NAMALWA (cell line): ENCODE results near the gene KIF3B.
"Not testable (repeated sequence)": the region's sequence is repeated elsewhere in the genome, so short reads cannot be mapped to it uniquely, and the experiment has no call there.

ENCODE experiments used
- DNase-seq: peaks from one replicate; pipeline ENCODE4 v3.0.0-alpha.2; 2015; ENCODE audit warnings: low spot score

Gene KIF3B

DNA sequence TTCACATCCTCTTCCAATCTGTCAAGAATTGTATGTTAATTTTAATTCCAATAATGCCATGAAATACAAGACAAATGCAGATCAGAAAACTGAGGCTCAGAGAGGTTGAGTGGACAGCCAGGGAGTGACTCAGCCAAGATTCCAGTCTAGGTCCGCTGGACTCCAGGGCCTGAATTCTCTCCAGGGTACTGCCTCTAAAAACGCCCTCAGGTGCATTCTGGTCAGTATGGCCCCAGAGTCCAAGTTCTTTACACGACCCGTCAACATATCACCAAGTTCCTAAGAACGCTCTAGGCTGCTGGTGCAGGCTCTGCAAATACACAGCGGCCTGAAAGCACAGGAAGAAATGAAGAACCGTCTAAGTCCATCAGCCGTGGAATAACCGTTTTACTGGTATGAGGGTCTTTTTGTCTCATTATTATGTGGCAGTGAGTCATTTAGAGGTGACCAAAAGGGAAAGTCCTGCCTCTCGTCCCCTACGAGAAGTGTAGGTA lies 80.0 kb downstream of the KIF3B start:
- DNase-seq, result no peak

- peak; percentile 98 for DNase-seq
Observed at GRCh38 chr20:32357869-32358631, 80.6 kb downstream of the KIF3B start, which contains the start of gene ASXL1. Gene ASXL1, plus strand, starts transcription at chr20:32358331. Its CDS starts 445 bp downstream, at chr20:32358776.

DNA sequence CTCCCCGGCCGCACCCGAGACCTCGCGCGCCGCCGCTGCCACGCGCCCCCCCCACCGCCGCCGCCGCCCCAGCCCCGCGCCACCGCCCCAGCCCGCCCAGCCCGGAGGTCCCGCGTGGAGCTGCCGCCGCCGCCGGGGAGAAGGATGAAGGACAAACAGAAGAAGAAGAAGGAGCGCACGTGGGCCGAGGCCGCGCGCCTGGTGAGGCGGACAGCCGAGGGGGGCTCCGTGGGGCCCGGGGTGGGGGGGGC lies 81.1 kb downstream of the KIF3B start:
- DNase-seq, result no peak

DNA sequence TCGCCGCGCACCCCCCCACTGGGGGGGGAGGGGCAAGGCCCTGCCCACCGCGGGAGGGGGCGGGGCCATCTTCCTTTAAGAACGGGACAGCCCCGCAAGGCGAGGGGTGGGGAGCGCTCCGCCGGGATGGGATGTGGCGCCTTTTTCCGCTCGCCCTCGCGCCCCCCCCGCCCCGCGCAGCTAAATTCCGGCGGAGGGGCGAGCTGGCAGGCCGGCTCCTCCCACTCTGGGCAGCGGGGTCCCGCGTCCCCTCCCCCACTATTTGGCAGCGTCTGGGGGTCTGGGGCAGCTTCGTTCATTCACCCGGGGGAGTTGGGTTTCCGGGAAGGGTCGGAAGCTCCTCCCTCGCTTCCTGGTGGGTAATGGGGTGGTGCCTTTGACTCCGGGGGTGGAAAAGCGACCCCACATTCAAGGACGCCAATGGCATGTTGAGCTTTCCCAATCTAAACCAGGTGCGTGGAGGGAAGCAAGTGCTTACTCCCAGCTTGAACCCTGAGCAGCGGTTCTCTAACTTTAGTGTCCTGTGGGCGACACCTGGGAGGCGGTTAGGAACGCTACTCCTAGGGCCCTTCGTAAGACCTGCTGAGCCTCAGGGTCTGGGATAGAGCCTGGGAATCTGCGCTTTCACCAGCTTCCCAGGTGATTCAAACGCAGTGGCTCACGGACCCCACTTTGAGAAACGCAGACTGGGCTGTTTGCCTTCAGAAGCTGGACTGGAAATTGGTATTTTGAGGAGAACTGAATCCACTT lies 81.6 kb downstream of the KIF3B start:
- peak; percentile 69 for DNase-seq

GRCh38 chr20:32359633-32360332 lies 82.3 kb downstream of the KIF3B start:
- DNase-seq, result peak; percentile 59

GRCh38 chr20:32360333-32360634 lies 82.8 kb downstream of the KIF3B start:
- DNase-seq, result no peak

DNA sequence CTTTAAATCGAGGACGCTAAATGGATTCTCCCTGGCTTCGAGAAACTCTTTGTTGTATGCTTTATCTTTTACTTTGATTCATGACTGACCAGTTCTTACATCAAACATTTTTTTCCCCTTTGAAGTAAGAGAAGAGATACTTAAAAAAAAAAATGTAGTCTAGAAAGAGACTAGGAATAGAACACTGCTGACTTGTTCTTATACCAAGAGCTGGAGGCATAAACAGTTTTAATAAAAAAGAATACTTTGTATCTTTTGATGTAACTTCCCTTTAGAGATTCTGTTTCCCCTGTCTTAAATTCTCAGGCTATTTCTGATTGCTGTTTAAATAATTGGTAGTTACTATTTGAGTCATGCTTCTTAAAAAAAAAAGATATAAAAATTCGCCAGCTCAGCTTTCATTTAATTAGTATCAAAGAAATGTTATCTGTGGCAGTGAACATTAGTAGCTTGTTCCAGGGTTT lies 85.5 kb downstream of the KIF3B start:
- DNase-seq, result no peak

- DNase-seq, result no peak
Observed at GRCh38 chr20:32363492-32363891, 86.0 kb downstream of the KIF3B start.

GRCh38 chr20:32364554-32365208 lies 87.2 kb downstream of the KIF3B start:
- no peak for DNase-seq

GRCh38 chr20:32365564-32365963 lies 88.1 kb downstream of the KIF3B start:
- DNase-seq, result no peak

- DNase-seq, result no peak
Observed at GRCh38 chr20:32366380-32366779, 88.9 kb downstream of the KIF3B start.

- no peak for DNase-seq
Observed at GRCh38 chr20:32368323-32368722, 90.9 kb downstream of the KIF3B start.

- no peak for DNase-seq
Observed at GRCh38 chr20:32368925-32369324, 91.5 kb downstream of the KIF3B start.

GRCh38 chr20:32370897-32371296 lies 93.4 kb downstream of the KIF3B start:
- no peak for DNase-seq

GRCh38 chr20:32378461-32378860 lies 101.0 kb downstream of the KIF3B start:
- no peak for DNase-seq

- DNase-seq, result not testable (repeated sequence)
Observed at GRCh38 chr20:32380037-32380436, 102.6 kb downstream of the KIF3B start.

- no peak for DNase-seq
Observed at GRCh38 chr20:32380745-32381144, 103.3 kb downstream of the KIF3B start.

GRCh38 chr20:32382102-32382950 lies 104.9 kb downstream of the KIF3B start:
- DNase-seq, result no peak

DNA sequence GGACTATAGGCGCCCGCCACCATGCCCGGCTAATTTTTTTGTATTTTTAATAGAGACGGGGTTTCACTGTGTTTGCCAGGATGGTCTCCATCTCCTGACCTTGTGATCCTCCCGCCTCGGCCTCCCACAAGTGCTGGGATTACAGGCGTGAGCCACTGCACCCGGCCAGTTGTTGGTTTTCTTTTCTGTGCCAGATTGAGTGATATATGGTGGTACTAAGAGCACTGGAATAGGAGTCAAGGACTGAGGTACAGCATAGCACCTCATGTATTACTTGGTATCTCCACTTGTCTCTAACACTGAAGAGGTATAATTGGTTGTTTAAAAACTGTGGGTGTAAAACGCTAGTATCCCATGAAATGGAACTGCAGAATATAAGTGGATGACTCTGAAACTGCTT lies 106.0 kb downstream of the KIF3B start:
- not testable (repeated sequence) for DNase-seq
